ENCODE data around the gene FSTL5. TPM values are rescaled to one million over a fixed set of nuclear protein-coding genes. Genes with fewer than 3 reads are reported as not detected.

Gene FSTL5
- total RNA-seq, 3 donors from 2014 or later (not counting 1 experiment from before 2014, with no cell fraction given), result not detected

GRCh38 chr4:162117051-162117450, 46.7 kb downstream of the FSTL5 start:
- no peak overlapping the region for H3K27ac Mint-ChIP-seq
- H3K27me3 ChIP-seq (ENCODE audit: control insufficient read depth, insufficient read depth, low read length), result no peaks in the 10 kb centered on the region
- no peaks in the 10 kb centered on the region for H3K4me1 Mint-ChIP-seq
- H3K4me1 ChIP-seq (ENCODE audit: control insufficient read depth, insufficient read depth, low read length), result no peaks in the 10 kb centered on the region
- H3K4me3 ChIP-seq (ENCODE audit: low read length), result no peak overlapping the region
- 70% methylated on average over 2 of the region's 2 CpGs for WGBS (ENCODE audit: insufficient coverage)
- DNase-seq (no peak), ATAC-seq (no peak)
- H3K9me3 ChIP-seq (ENCODE audit: control insufficient read depth, insufficient read depth, low read length), result no peaks in the 10 kb centered on the region
- H3K36me3 Mint-ChIP-seq, result no peaks in the 10 kb centered on the region
- intact Hi-C loops (cut with micrococcal nuclease), result no loop called here
- H3K27me3 Mint-ChIP-seq (ENCODE audit: low read depth in 2 of 2), result no peaks in the 10 kb centered on the region
- peaks cover 11 to 24% of the 10 kb centered on the region in 2 donors for H3K9me3 Mint-ChIP-seq
- no peak for TF ChIP-seq CTCF (IDR thresholded peaks at IDR 0.05)
- H3K4me3 Mint-ChIP-seq, result no peak overlapping the region
- H3K36me3 ChIP-seq (ENCODE audit: control insufficient read depth, insufficient read depth, low read length), result no peaks in the 10 kb centered on the region
- H3K27ac ChIP-seq (ENCODE audit: low read length), result no peak overlapping the region

GRCh38 chr4:162116095-162116779, 47.6 kb downstream of the FSTL5 start:
- intact Hi-C loops (cut with micrococcal nuclease), result no loop called here
- peaks cover 8 to 22% of the 10 kb centered on the region in 2 donors for H3K9me3 Mint-ChIP-seq
- H3K4me3 Mint-ChIP-seq, result no peak overlapping the region
- Histone ChIP-seq H3K4me1 (ENCODE audit: control insufficient read depth, insufficient read depth, low read length) (no peaks in the 10 kb centered on the region), H3K4me3 (ENCODE audit: low read length) (no peak overlapping the region), H3K27me3 (ENCODE audit: control insufficient read depth, insufficient read depth, low read length) (no peaks in the 10 kb centered on the region), H3K9me3 (ENCODE audit: control insufficient read depth, insufficient read depth, low read length) (no peaks in the 10 kb centered on the region), H3K36me3 (ENCODE audit: control insufficient read depth, insufficient read depth, low read length) (no peaks in the 10 kb centered on the region), H3K27ac (ENCODE audit: low read length) (no peak overlapping the region)
- DNase-seq (no peak), ATAC-seq (no peak)
- TF ChIP-seq CTCF (IDR thresholded peaks at IDR 0.05), result no peak
- 70% methylated on average over 12 of the region's 13 CpGs for WGBS (ENCODE audit: insufficient coverage)
- H3K27ac Mint-ChIP-seq, result no peak overlapping the region
- no peaks in the 10 kb centered on the region for H3K4me1 Mint-ChIP-seq
- H3K27me3 Mint-ChIP-seq (ENCODE audit: low read depth in 2 of 2), result no peaks in the 10 kb centered on the region
- H3K36me3 Mint-ChIP-seq, result no peaks in the 10 kb centered on the region

GRCh38 chr4:162115333-162115732, 48.5 kb downstream of the FSTL5 start:
- peaks cover 8 to 22% of the 10 kb centered on the region in 2 donors for H3K9me3 Mint-ChIP-seq
- WGBS (ENCODE audit: insufficient coverage), result 65% methylated on average over 3 of the region's 3 CpGs

More at GRCh38 chr4:162115333-162115732, 48.5 kb downstream of the FSTL5 start:
- ATAC-seq, result no peak
- Histone ChIP-seq H3K36me3 (ENCODE audit: control insufficient read depth, insufficient read depth, low read length) (no peaks in the 10 kb centered on the region), H3K27me3 (ENCODE audit: control insufficient read depth, insufficient read depth, low read length) (no peaks in the 10 kb centered on the region), H3K27ac (ENCODE audit: low read length) (no peak overlapping the region), H3K4me1 (ENCODE audit: control insufficient read depth, insufficient read depth, low read length) (no peaks in the 10 kb centered on the region), H3K4me3 (ENCODE audit: low read length) (no peak overlapping the region), H3K9me3 (ENCODE audit: control insufficient read depth, insufficient read depth, low read length) (no peaks in the 10 kb centered on the region)
- no peak for TF ChIP-seq CTCF (IDR thresholded peaks at IDR 0.05)
- no peak overlapping the region for H3K4me3 Mint-ChIP-seq
- no peaks in the 10 kb centered on the region for H3K4me1 Mint-ChIP-seq
- no peak overlapping the region for H3K27ac Mint-ChIP-seq
- intact Hi-C loops (cut with micrococcal nuclease), result no loop called here
- no peaks in the 10 kb centered on the region for H3K36me3 Mint-ChIP-seq
- no peak for DNase-seq
- no peaks in the 10 kb centered on the region for H3K27me3 Mint-ChIP-seq (ENCODE audit: low read depth in 2 of 2)
